GM21367 (cell line): ENCODE data around the gene UMAD1.
"Not testable (repeated sequence)": the region's sequence is repeated elsewhere in the genome, so short reads cannot be mapped to it uniquely, and the experiment has no call there.

Experiments used
- ATAC-seq: cut with Tn5 transposase; IDR thresholded peaks from one replicate; pipeline ENCODE4 v1.9.1; 2021; ENCODE audit not compliant: unreplicated experiment

UMAD1 gene

GRCh38 chr7:7652798-7653540 is 12.4 kb downstream of the UMAD1 start:
- no peak for ATAC-seq

GRCh38 chr7:7653593-7654187 is 13.1 kb downstream of the UMAD1 start:
- ATAC-seq, result no peak

GRCh38 chr7:7654964-7655715 is 14.6 kb downstream of the UMAD1 start:
- ATAC-seq, result no peak

DNA sequence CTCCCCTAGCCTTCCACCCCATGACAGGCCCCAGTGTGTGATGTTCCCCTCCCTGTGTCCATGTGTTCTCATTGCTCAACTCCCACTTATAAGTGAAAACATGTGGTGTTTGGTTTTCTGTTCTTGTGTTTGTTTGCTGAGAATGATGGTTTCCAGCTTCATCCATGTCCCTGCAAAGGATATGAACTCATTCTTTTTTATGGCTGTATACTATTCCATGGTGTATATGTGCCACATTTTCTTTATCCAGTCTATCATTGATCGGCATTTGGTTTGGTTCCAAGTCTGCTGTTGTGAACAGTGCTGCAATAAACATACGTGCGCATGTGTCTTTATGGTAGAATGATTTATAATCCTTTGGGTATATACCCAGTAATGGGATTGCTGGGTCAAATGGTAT is 15.9 kb downstream of the UMAD1 start:
- not testable (repeated sequence) for ATAC-seq

DNA sequence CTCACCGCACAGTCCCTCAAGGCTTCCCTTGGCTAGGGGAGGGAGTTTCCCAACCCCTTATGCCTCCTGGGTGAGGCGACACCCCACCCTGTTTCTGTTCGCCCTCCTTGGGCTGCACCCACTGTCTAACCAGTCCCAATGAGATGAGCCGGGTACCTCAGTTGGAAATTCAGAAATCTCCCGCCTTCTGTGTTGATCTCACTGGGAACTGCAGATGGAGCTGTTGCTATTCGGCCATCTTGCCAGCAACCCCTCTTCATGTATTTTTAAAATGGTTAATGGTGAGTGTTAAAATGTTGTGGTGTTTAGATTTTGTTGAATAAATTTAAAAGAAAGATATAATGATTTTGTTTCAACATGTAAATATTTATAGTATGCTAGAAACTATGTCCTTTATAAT is 22.0 kb downstream of the UMAD1 start:
- no peak for ATAC-seq

GRCh38 chr7:7664291-7664690 is 23.7 kb downstream of the UMAD1 start:
- ATAC-seq, result no peak

DNA sequence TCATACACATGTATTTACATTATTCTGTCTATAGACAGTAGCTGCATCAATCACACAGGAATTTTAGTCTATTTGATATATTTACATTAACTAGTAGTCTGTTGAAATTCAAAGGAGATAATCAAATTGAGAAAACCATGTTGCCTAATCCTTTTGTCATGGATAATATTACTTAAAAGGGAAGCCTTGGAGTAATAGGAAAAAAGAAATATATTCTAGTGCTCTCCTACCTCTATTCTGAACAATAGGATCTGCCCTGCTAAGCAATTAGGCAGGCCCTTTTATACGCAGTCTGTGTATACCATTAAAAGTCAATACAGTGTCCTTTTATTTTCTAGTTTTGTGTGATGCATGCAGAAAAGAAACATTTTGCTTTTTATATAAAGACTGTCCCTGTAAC is 24.5 kb downstream of the UMAD1 start:
- no peak for ATAC-seq

DNA sequence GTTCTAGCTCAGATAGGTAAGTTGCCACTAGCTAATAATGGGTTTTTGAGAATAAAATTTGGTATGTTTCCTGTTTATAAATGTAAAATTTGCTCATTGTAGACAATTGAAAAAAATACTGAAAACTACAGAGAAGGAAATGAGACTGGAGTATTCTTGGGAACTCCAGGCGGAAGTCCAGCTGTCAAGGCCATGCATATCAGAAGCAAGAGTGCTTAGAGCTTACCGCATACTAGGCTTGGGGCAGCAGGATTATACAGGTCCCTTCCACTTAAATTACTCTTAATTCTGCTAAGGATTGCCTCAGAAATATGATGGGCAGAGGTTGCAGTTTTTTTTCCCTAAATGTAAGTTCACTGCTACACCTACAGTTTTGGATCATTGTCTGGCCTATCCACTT is 26.6 kb downstream of the UMAD1 start:
- no peak for ATAC-seq

DNA sequence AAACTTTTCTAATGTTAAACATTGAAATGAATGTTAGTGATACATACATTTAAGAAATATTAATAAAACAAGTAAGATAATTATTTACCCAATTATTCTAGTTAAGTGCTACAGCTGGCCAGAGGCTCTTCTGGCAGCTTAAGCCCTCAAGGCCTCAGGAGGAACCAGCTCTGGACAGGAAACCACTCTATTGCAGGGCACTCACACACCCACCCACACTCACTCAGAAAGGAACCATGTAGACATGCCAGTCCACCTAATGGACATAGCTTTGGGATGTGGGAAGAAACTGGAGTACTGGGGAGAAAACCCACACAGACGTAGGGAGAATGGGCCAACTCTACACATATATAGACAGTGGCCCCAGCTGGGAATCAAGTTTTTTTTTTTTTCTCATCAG is 28.2 kb downstream of the UMAD1 start:
- ATAC-seq, result no peak

- ATAC-seq, result no peak
Observed at GRCh38 chr7:7670490-7670889, 29.9 kb downstream of the UMAD1 start.

DNA sequence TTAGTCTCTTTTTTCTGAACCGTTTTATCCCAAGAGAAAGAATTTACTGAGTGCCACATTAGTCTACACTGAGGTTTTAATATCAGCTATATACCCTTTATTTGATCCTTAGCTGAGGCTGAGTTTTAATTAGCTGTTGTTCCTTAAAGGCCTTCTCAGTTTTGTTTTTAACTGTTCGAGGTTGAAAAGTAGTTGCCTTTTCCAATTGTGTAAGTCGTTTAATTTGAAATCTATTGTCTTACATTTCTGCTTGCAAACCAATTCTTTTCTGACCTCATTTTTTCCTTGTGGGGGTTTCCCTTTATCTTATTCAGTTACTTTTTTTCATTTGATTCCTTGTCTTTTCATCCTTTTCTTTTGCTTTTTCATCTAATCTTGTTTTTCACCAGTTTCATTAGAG is 30.8 kb downstream of the UMAD1 start:
- ATAC-seq, result no peak

DNA sequence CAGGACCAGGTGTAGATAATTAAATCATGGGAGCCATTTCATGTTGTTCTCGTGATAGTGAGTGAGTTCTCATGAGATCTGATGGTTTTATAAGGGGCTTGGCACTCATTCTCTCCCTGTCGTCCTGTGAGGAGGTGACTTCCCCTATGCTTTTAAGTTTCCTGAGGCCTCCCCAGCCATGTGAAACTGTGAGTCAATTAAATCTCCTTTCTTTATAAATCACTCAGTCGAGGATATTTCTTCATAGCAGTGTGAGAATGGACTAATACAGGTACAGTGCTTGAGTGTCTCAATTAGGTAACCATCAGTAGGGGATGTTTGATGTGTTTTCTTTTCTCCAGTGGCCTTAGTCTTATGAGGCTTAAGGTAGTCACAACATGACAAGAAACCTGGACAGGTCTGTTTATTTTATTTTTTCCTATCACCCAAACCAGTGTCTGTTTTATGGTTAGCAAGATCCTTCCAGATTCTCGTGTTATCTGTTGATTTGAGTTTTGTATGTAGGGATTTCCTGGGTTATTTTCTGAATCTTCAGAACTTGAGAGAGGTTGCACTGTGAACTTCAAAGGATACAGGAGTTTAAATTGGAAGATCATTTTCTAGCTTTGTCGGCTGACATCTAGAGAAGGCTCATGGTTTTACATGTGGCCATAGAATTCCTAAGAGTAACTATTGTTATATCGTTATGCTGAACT is 32.1 kb downstream of the UMAD1 start:
- no peak for ATAC-seq

GRCh38 chr7:7673240-7673550 is 32.6 kb downstream of the UMAD1 start:
- no peak for ATAC-seq

- no peak for ATAC-seq
Observed at GRCh38 chr7:7675686-7676085, 35.1 kb downstream of the UMAD1 start.

- not testable (repeated sequence) for ATAC-seq
Observed at GRCh38 chr7:7679640-7680039, 39.1 kb downstream of the UMAD1 start.

GRCh38 chr7:7681191-7681935 is 40.8 kb downstream of the UMAD1 start:
- ATAC-seq, result peak; percentile 82

DNA sequence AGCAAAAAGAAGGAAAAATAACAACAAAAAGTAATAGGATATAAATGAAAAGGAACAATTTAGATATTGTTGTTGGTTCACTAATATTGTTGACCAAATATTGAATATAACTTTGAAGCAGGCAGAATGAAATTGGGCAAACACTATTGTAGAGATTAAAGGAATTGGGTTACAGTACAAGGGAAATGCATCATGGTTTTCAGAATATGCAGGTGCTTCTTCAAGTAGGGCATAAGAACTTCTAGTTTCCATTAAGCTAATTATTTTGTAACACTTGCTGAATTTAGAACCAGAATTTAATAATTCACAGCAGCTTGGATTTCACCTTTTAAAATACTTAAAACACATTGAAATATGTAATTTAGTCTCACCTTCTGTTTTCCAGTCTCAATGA is 41.4 kb downstream of the UMAD1 start:
- no peak for ATAC-seq

DNA sequence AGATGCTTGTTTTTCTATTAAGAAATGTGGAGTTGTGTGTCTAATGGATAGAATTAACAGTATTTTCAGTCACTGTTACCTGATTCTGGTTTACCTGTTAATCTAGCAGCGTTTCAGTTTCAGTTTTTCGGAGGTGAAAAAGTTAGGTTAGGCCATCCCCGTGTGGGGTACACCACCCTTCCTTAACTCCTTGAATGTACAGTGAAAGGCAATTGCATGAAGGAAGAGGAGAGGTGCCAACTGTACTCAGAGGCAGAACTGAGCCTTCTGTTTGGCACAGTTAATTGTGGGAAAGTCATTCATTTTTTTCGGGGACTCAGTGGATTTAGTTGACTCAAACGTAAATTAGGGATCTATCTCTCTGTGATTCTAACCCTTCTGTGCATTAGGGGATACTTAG is 42.3 kb downstream of the UMAD1 start:
- ATAC-seq, result no peak

GRCh38 chr7:7686811-7687508 is 46.4 kb downstream of the UMAD1 start:
- no peak for ATAC-seq

DNA sequence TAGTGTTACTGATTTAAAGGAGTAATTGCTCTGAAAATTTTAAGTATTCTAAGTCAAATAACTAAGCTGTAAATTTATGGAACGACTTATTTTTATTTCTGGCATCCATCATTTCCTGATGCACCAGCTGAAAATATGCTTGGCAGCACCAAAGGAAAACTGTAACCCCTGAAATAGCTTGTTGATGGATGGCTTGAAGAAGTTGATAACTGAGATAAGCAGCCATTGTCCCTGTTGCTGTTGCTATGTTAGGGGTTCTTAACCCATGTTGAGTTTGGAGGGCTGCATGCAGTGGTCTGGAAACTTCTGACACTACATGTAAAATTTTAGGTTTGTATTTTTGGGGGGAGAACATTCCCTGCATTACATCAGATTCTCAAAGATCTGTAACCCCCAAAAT is 47.2 kb downstream of the UMAD1 start:
- ATAC-seq, result no peak
